HepG2 (cell line): ENCODE results near the gene TMEM95. TPM values are rescaled to one million over a fixed set of nuclear protein-coding genes. Genes with fewer than 3 reads are reported as not detected.

Experiments used
- CBX5 ChIP-seq: sonication (generic); formaldehyde crosslinking; IDR thresholded peaks from 2 replicates; pipeline ENCODE4 v1.4.0; 2020; ENCODE audit warnings: missing genetic modification reagents, borderline replicate concordance
- ELF1 ChIP-seq: sonication (generic); formaldehyde crosslinking; IDR thresholded peaks from 2 replicates; pipeline ENCODE4 v1.4.0; 2020; ENCODE audit warnings: missing genetic modification reagents
- HDAC6 ChIP-seq: fragments of 200-600 bp; sonication (generic); IDR thresholded peaks from 2 replicates; pipeline ENCODE4 v1.7.0; 2017; ENCODE audit warnings: mild to moderate bottlenecking, antibody characterized with exemption, low read length, low read depth
- HINFP ChIP-seq: sonication (generic); formaldehyde crosslinking; IDR thresholded peaks from 2 replicates; pipeline ENCODE4 v1.4.0; 2020; ENCODE audit warnings: low read depth, mild to moderate bottlenecking, missing genetic modification reagents
- HMGA1 ChIP-seq: sonication (generic); formaldehyde crosslinking; conservative IDR thresholded peaks from 2 replicates; pipeline ENCODE4 v1.4.0; 2020; ENCODE audit warnings: missing genetic modification reagents
- HOXA7 ChIP-seq: sonication (generic); formaldehyde crosslinking; IDR thresholded peaks from 2 replicates; pipeline ENCODE4 v1.8.1; 2022; ENCODE audit warnings: mild to moderate bottlenecking, missing genetic modification reagents, moderate library complexity
- MAFG ChIP-seq: sonication (generic); formaldehyde crosslinking; IDR thresholded peaks from 2 replicates; pipeline ENCODE4 v1.5.1; 2020; ENCODE audit warnings: mild to moderate bottlenecking, missing genetic modification reagents
- NR2F2 ChIP-seq: IDR thresholded peaks from 2 replicates; pipeline ENCODE4 v1.6.1; 2012; ENCODE audit warnings: low read depth, inconsistent platforms, borderline replicate concordance
- RARG ChIP-seq: sonication (generic); formaldehyde crosslinking; IDR thresholded peaks from 2 replicates; pipeline ENCODE4 v1.4.0; 2020; ENCODE audit warnings: low read depth, mild to moderate bottlenecking, missing genetic modification reagents
- RBAK ChIP-seq: sonication (generic); formaldehyde crosslinking; IDR thresholded peaks from 2 replicates; pipeline ENCODE4 v1.5.1; 2020; ENCODE audit warnings: mild to moderate bottlenecking, missing genetic modification reagents
- RFXAP ChIP-seq: sonication (generic); formaldehyde crosslinking; IDR thresholded peaks from 2 replicates; pipeline ENCODE4 v1.4.0; 2020; ENCODE audit warnings: missing genetic modification reagents, borderline replicate concordance
- SETDB1 ChIP-seq: sonication (generic); formaldehyde crosslinking; IDR thresholded peaks from 2 replicates; pipeline ENCODE4 v1.5.1; 2020; ENCODE audit warnings: missing genetic modification reagents, mild to moderate bottlenecking, borderline replicate concordance
- SMYD3 ChIP-seq: sonication (generic); formaldehyde crosslinking; IDR thresholded peaks from 2 replicates; pipeline ENCODE4 v1.8.1; 2023; ENCODE audit warnings: mild to moderate bottlenecking, missing genetic modification reagents
- SNRNP70 ChIP-seq: fragments of 200-400 bp; formaldehyde crosslinking; IDR thresholded peaks from 2 replicates; pipeline ENCODE4 v1.6.1; 2017; ENCODE audit warnings: mild to moderate bottlenecking, low read depth, low read length, moderate library complexity
- STAT5B ChIP-seq: sonication (generic); formaldehyde crosslinking; IDR thresholded peaks from 2 replicates; pipeline ENCODE4 v1.4.0; 2020; ENCODE audit warnings: missing genetic modification reagents
- TBP ChIP-seq: sonication (generic); formaldehyde crosslinking; IDR thresholded peaks from 2 replicates; pipeline ENCODE4 v1.5.0; 2020; ENCODE audit warnings: missing genetic modification reagents
- TSC22D2 ChIP-seq: sonication (generic); formaldehyde crosslinking; IDR thresholded peaks from 2 replicates; pipeline ENCODE4 v1.5.1; 2020; ENCODE audit warnings: missing genetic modification reagents, mild to moderate bottlenecking, borderline replicate concordance
- ZEB1 ChIP-seq: IDR thresholded peaks from 2 replicates; pipeline ENCODE4 v1.6.1; 2012; ENCODE audit warnings: mild to moderate bottlenecking, low read depth, inconsistent platforms; ENCODE audit not compliant: insufficient replicate concordance
- ZFP41 ChIP-seq: sonication (generic); formaldehyde crosslinking; IDR thresholded peaks from 2 replicates; pipeline ENCODE4 v1.4.0; 2020; ENCODE audit warnings: mild to moderate bottlenecking, missing genetic modification reagents, borderline replicate concordance
- ZFP82 ChIP-seq: sonication (generic); formaldehyde crosslinking; IDR thresholded peaks from 2 replicates; pipeline ENCODE4 v1.5.1; 2020; ENCODE audit warnings: mild to moderate bottlenecking, missing genetic modification reagents, borderline replicate concordance
- ZKSCAN8 ChIP-seq: IDR thresholded peaks from 2 replicates; pipeline ENCODE4 v1.6.1; 2016; ENCODE audit warnings: borderline replicate concordance, missing genetic modification reagents, missing compliant biosample characterization
- ZNF18 ChIP-seq: sonication (generic); formaldehyde crosslinking; IDR thresholded peaks from 2 replicates; pipeline ENCODE4 v1.8.0; 2022; ENCODE audit warnings: mild to moderate bottlenecking, missing genetic modification reagents; ENCODE audit not compliant: insufficient replicate concordance
- ZSCAN9 ChIP-seq: IDR thresholded peaks from 2 replicates; pipeline ENCODE4 v1.6.1; 2016; ENCODE audit warnings: borderline replicate concordance
- polyA plus RNA-seq, 8 experiments: library from polyadenylated mRNA; depleted of rRNA in 3 of 8; stranded (reverse) in 7 of 8; unstranded in 1 of 8; fragments of >200 nt; fragmentation: Illumina TruSeq in 4 of 8; extraction: Trizol in 4 of 8; gene quantifications; 2 replicates each; pipeline versions ENCODE4 v1.2.1 to v1.2.3, GENCODE V29; 2011 to 2016; ENCODE audit warnings: low read depth in 4 of 8, missing spikeins in 1 of 8, mixed read lengths in 1 of 8; ENCODE audit not compliant: insufficient read depth in 1 of 8
- total RNA-seq, 5 experiments: library from RNA; depleted of rRNA; stranded (reverse); fragments of >200 nt; fragmentation: Illumina TruSeq; extraction: Trizol; gene quantifications; 2 replicates each; pipeline ENCODE4 v1.2.3, GENCODE V29; 2016; ENCODE audit warnings: low read depth in 1 of 5
- TF ChIP-seq, protein P1 (sequence below): sonication (generic); formaldehyde crosslinking; IDR thresholded peaks from 2 replicates; pipeline ENCODE4 v1.5.0; 2020; ENCODE audit warnings: missing genetic modification reagents, mild to moderate bottlenecking, borderline replicate concordance
- TF ChIP-seq, protein P2 (sequence below): sonication (generic); formaldehyde crosslinking; IDR thresholded peaks from 2 replicates; pipeline ENCODE4 v1.4.0; 2020; ENCODE audit warnings: missing genetic modification reagents

TMEM95 gene
- total and polyA plus RNA-seq, 2 of the 13 experiments (the other 11 are each of a cell fraction or from before 2014, with no cell fraction given), result not detected

DNA sequence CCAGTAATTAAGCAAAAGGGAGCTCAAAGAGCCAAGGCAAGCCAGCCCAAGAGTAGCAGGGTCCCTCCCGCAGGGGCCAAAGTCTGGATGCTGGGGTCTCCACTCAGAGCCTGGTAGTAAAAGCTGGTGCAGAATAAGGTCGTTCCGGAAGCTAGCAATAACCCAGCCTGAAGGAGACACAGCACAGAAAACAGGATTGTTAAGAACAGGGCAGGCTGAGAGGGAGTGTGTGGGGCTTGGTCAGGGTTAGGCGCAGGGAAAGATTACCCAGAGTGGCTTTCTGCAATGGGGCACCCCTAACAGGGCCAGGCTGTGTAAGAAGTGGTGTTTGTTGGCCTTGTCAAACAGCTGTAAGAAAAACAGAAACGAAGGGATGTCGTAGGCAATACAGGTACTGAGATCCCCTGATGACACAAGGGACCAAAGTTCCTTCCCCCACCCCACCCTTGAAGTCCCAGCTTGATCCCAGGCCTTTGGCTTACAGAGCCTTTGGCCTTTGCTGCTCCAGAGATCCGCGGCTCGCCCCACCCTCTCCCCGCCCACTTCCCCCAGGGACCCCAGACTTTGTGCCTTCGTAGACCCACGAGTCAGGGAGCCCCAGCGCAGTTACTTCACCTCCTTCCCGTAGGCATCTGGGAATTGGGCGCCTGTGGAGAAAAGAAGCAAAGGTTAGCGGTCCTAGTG, 48.2 kb downstream of the TMEM95 start (continued):
- TF ChIP-seq HDAC6, result no peak
- TF ChIP-seq ZFP82 (CRISPR knock-in tag), result no peak
- TF ChIP-seq ZFP41 (CRISPR knock-in tag), result no peak
- TF ChIP-seq ZNF18, result no peak
- no peak for TF ChIP-seq CBX5 (CRISPR knock-in tag)
- no peak for TF ChIP-seq HOXA7 (CRISPR knock-in tag)
- TF ChIP-seq MAFG, result no peak
- no peak for TF ChIP-seq RFXAP (CRISPR knock-in tag)
- TF ChIP-seq NR2F2, result no peak; the same call in 1 of the 2 replicates
- no peak for TF ChIP-seq RARG
- no peak; the same call in 1 of the 2 replicates for TF ChIP-seq ZKSCAN8 (CRISPR knock-in tag)
- no peak for TF ChIP-seq SETDB1 (CRISPR knock-in tag)
- TF ChIP-seq ELF1 (CRISPR knock-in tag), result no peak
- TF ChIP-seq, protein P1, sequence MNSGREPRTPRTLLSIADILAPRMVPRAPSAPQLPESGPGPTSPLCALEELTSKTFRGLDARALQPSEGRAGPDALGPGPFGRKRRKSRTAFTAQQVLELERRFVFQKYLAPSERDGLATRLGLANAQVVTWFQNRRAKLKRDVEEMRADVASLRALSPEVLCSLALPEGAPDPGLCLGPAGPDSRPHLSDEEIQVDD (CRISPR knock-in tag), result no peak
- TF ChIP-seq ZSCAN9 (CRISPR knock-in tag), result no peak
- TF ChIP-seq STAT5B (CRISPR knock-in tag), result no peak
- TF ChIP-seq HMGA1 (CRISPR knock-in tag), result no peak
- TF ChIP-seq SMYD3, result no peak
- 0 out of 2 replicates have a peak, but pooled peaks have one; percentile 17 for TF ChIP-seq RBAK (CRISPR knock-in tag)
- no peak for TF ChIP-seq SNRNP70
- TF ChIP-seq, protein P2, sequence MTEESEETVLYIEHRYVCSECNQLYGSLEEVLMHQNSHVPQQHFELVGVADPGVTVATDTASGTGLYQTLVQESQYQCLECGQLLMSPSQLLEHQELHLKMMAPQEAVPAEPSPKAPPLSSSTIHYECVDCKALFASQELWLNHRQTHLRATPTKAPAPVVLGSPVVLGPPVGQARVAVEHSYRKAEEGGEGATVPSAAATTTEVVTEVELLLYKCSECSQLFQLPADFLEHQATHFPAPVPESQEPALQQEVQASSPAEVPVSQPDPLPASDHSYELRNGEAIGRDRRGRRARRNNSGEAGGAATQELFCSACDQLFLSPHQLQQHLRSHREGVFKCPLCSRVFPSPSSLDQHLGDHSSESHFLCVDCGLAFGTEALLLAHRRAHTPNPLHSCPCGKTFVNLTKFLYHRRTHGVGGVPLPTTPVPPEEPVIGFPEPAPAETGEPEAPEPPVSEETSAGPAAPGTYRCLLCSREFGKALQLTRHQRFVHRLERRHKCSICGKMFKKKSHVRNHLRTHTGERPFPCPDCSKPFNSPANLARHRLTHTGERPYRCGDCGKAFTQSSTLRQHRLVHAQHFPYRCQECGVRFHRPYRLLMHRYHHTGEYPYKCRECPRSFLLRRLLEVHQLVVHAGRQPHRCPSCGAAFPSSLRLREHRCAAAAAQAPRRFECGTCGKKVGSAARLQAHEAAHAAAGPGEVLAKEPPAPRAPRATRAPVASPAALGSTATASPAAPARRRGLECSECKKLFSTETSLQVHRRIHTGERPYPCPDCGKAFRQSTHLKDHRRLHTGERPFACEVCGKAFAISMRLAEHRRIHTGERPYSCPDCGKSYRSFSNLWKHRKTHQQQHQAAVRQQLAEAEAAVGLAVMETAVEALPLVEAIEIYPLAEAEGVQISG (CRISPR knock-in tag), result 0 out of 2 replicates have a peak, but pooled peaks have one; percentile 4
- TF ChIP-seq TSC22D2, result no peak
- no peak for TF ChIP-seq ZEB1
- TF ChIP-seq HINFP (CRISPR knock-in tag), result no peak
- TF ChIP-seq TBP (CRISPR knock-in tag), result no peak
